Bronchial epithelial cell (primary cell): ENCODE measurements around the gene GSTM2. TPM values are rescaled to one million over a fixed set of nuclear protein-coding genes. Genes with fewer than 3 reads are reported as not detected.
"Not testable (repeated sequence)": the region's sequence is repeated elsewhere in the genome, so short reads cannot be mapped to it uniquely, and the experiment has no call there.

Source experiments
- DNase-seq: peaks from one replicate; pipeline ENCODE4 v3.0.0-alpha.2; 2010; ENCODE audit warnings: low read depth
- FAIRE-seq: peaks from 2 replicates; lab custom pipeline; 2011; peaks lifted over from hg19 to GRCh38; lab: Jason Lieb, UNC
- H3K27me3 ChIP-seq: 2 replicates; pipeline ENCODE4 v1.5.1; 2011; ENCODE audit warnings: low read length; ENCODE audit not compliant: control insufficient read depth, insufficient read depth
- H3K36me3 ChIP-seq: 2 replicates; pipeline ENCODE4 v1.5.1; 2011; ENCODE audit warnings: low read length; ENCODE audit not compliant: control insufficient read depth, insufficient read depth
- H3K4me3 ChIP-seq: 2 replicates; pipeline ENCODE4 v1.5.1; 2011; ENCODE audit warnings: mild to moderate bottlenecking, low read depth, low read length, control low read depth
- CTCF ChIP-seq: IDR thresholded peaks from 2 replicates; pipeline ENCODE4 v1.5.1; 2011; ENCODE audit warnings: mild to moderate bottlenecking, moderate library complexity, low read length, control low read depth, inconsistent platforms; ENCODE audit not compliant: insufficient read depth, severe bottlenecking
- total RNA-seq: library from RNA; depleted of rRNA; stranded (reverse); fragments of >200 nt; gene quantifications from 2 replicates; pipeline ENCODE4 v1.2.1, GENCODE V29; 2014

The GSTM2 gene
- total RNA-seq, 1 donor from 2014 or later: 0.26 TPM

DNA sequence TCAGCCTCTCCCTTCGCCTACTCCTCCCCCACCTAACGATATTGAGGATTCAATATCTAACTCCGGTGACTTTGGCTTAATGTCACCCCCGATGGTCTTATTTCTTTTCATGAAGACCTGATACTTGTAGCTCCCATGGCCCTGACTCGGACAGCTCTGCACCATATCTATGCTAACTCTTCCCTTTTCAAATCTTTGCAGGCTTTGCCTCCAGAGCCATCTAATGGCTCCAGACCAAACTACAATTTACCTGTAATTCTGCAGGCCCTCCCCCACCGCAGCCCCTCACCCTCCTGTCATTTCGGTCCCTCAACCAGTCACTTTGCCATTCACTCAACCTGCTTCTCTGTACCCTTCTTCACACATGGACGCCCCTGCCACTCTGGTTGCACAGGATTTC lies 36.3 kb downstream of the GSTM2 start:
- no peak for TF ChIP-seq CTCF
- Histone ChIP-seq H3K4me3 (no peak overlapping the region), H3K36me3 (no peaks in the 10 kb centered on the region), H3K27me3 (no peaks in the 10 kb centered on the region)
- DNase-seq (no peak), FAIRE-seq (no peak)

DNA sequence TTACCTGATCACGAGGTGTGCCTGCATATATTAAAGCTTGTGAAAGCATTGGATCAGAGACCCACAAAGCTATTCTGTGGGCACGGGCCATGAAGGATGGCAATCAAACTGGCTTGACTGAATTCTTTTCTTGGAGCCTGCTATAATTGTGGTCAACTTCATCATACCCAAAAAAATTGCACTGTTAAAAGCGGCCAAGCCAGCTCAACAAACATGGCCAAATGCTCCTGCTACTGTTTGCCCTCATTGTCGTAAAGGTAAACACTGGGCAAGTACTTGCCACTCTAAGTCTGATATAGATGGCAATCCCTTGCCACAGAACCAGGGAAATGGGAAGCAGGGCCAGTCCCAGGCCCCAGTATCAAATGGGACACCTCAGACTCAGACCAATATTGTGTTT lies 37.6 kb downstream of the GSTM2 start:
- TF ChIP-seq CTCF: no peak
- FAIRE-seq (no peak), DNase-seq (no peak)
- H3K4me3 ChIP-seq: no peak overlapping the region
- H3K27me3 ChIP-seq: no peaks in the 10 kb centered on the region
- no peaks in the 10 kb centered on the region for H3K36me3 ChIP-seq

GRCh38 chr1:109708949-109709348 lies 41.1 kb downstream of the GSTM2 start:
- not testable (repeated sequence) for H3K4me3 ChIP-seq, DNase-seq, FAIRE-seq, H3K36me3 ChIP-seq, H3K27me3 ChIP-seq

DNA sequence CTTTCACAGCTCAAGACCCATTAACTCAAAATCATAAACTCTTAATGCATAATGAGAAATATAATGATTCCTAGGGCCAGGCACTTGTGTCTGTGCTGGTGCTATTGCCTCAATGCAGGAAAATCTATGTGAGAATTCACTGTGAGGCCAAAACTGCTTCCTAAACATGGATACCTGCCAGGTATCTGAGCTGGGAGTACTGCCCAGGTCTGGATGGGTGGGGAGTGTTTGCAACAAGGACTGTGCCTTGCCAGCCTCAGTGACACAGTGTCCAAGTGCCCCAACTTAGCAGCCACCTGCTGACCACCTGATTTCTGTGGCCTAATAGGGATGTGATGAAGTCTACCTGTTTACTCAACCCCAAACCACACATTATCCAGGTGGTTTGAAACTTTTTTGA lies 42.0 kb downstream of the GSTM2 start:
- DNase-seq, H3K36me3 ChIP-seq, FAIRE-seq, H3K4me3 ChIP-seq, H3K27me3 ChIP-seq: not testable (repeated sequence)

DNA sequence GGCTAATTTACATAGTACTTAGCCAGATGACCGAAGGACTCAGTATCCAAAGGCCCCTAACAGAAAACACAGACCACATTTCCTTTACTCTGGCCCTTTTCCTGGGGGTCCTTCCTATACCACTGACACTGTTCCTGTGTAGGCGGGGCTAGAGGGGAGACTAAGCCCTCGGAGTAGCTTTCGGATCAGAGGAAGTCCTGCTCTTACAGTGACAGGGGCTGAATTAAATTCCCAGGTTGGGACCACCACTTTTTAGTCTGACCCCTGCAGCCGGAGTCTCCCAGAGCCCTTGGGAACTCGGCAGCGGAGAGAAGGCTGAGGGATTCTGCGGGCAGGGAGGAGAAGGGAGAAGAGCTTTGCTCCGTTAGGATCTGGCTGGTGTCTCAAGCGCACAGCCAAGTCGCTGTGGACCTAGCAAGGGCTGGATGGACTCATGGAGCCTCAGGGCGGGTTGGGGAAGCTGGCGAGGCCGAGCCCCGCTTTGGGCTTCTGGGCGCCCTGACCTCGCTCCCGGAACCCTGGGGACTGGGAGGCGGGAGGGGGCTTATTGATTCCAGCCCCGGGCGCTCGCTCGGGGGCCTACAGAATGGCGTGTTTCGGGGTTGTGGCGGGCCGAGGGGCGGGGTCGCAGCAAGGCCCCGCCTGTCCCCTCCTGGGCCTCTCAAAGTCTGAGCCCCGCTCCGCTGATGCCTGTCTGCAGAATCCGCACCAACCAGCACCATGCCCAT lies 43.9 kb downstream of the GSTM2 start, which contains the start of gene GSTM5:
GSTM5 (plus strand) TSS at position 659 of the 728 bp plus-strand sequence; CDS start at position 721, 62 bp downstream.
- H3K4me3 ChIP-seq, H3K36me3 ChIP-seq, H3K27me3 ChIP-seq, FAIRE-seq, DNase-seq: not testable (repeated sequence)

DNA sequence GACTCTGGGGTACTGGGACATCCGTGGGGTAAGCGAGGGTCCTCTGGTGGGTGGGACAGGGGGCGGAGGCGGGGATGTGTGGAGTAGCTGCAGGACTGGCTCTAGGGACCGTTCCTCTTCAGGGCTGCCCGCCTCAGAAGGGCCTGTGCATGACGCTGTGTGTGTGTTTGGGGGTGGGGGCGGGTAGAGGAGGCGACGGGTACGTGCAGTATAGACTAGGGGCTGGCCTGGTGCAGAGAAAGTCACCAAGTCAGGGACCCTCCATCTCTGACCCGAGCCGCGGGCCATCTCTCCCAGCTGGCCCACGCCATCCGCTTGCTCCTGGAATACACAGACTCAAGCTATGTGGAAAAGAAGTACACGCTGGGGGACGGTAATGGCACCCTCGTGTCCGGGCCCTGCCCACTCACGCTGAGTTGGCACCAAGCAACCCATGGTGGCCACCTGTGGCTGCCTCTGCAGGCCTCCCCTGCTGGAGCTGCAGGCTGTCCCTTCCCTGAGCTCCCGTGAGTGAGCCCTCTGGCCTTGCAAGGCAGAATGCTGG lies 44.5 kb downstream of the GSTM2 start:
- H3K4me3 ChIP-seq: no peak overlapping the region
- FAIRE-seq: no peak
- H3K36me3 ChIP-seq: no peaks in the 10 kb centered on the region
- no peak for TF ChIP-seq CTCF
- DNase-seq: no peak
- no peaks in the 10 kb centered on the region for H3K27me3 ChIP-seq

- no peak for FAIRE-seq
- TF ChIP-seq CTCF: no peak
Measured at GRCh38 chr1:109713636-109714035, 45.8 kb downstream of the GSTM2 start.

More at GRCh38 chr1:109713636-109714035, 45.8 kb downstream of the GSTM2 start:
- H3K4me3 ChIP-seq: no peak overlapping the region
- DNase-seq: no peak
- H3K27me3 ChIP-seq: no peaks in the 10 kb centered on the region
- no peaks in the 10 kb centered on the region for H3K36me3 ChIP-seq
